ENCODE results near the gene ARHGAP26.
"Not testable (repeated sequence)": the region's sequence is repeated elsewhere in the genome, so short reads cannot be mapped to it uniquely, and the experiment has no call there.

The ARHGAP26 gene

GRCh38 chr5:142958944-142959682 is 188.9 kb downstream of the ARHGAP26 start:
- Histone ChIP-seq H3K27ac (no peak overlapping the region), H3K4me3 (no peak overlapping the region)

GRCh38 chr5:142959683-142960657 is 189.8 kb downstream of the ARHGAP26 start:
- Histone ChIP-seq H3K27ac (no peak overlapping the region), H3K4me3 (no peak overlapping the region)

- no peak overlapping the region for H3K4me3 ChIP-seq
Measured at GRCh38 chr5:142961440-142962173, 191.4 kb downstream of the ARHGAP26 start.

GRCh38 chr5:142962174-142962533 is 192.0 kb downstream of the ARHGAP26 start:
- Histone ChIP-seq H3K27ac (no peak overlapping the region), H3K4me3 (no peak overlapping the region)

More at GRCh38 chr5:142961440-142962173, 191.4 kb downstream of the ARHGAP26 start:
- no peak overlapping the region for H3K27ac ChIP-seq

GRCh38 chr5:142965258-142966120 is 195.3 kb downstream of the ARHGAP26 start:
- not testable (repeated sequence) for H3K27ac ChIP-seq, H3K4me3 ChIP-seq

- Histone ChIP-seq H3K27ac (no peak overlapping the region), H3K4me3 (no peak overlapping the region)
Measured at GRCh38 chr5:142966121-142966420, 195.9 kb downstream of the ARHGAP26 start.

- H3K4me3 ChIP-seq = no peak overlapping the region
- H3K27ac ChIP-seq = no peak overlapping the region
Measured at GRCh38 chr5:142969186-142969585, 199.0 kb downstream of the ARHGAP26 start.

- no peak overlapping the region for H3K27ac ChIP-seq
- H3K4me3 ChIP-seq = no peak overlapping the region
Measured at GRCh38 chr5:142969624-142970439, 199.7 kb downstream of the ARHGAP26 start.

GRCh38 chr5:142970440-142971030 is 200.4 kb downstream of the ARHGAP26 start:
- Histone ChIP-seq H3K27ac (peak overlapping the region in 1 of 21 experiments; percentile 19), H3K4me3 (no peak overlapping the region)

- Histone ChIP-seq H3K27ac (peak overlapping the region in 1 of 21 experiments; percentile 19), H3K4me3 (no peak overlapping the region)
Measured at GRCh38 chr5:142971303-142972013, 201.3 kb downstream of the ARHGAP26 start.

- H3K27ac ChIP-seq = peak overlapping the region in 1 of 21 experiments; percentile 19
- H3K4me3 ChIP-seq = no peak overlapping the region
Measured at GRCh38 chr5:142972064-142972570, 201.9 kb downstream of the ARHGAP26 start.

GRCh38 chr5:142973932-142974331 is 203.8 kb downstream of the ARHGAP26 start:
- H3K27ac ChIP-seq = no peak overlapping the region
- H3K4me3 ChIP-seq = no peak overlapping the region

GRCh38 chr5:142974409-142974808 is 204.2 kb downstream of the ARHGAP26 start:
- no peak overlapping the region for H3K4me3 ChIP-seq
- no peak overlapping the region for H3K27ac ChIP-seq

GRCh38 chr5:142976861-142977260 is 206.7 kb downstream of the ARHGAP26 start:
- Histone ChIP-seq H3K27ac (peak overlapping the region in 5 of 21 experiments; percentile 17 to 77 (median 54)), H3K4me3 (no peak overlapping the region)

- no peak overlapping the region for H3K4me3 ChIP-seq
- H3K27ac ChIP-seq = peak overlapping the region in 12 of 21 experiments; percentile 17 to 77 (median 44)
Measured at GRCh38 chr5:142977363-142978051, 207.3 kb downstream of the ARHGAP26 start.

- Histone ChIP-seq H3K4me3 (no peak overlapping the region), H3K27ac (peak overlapping the region in 12 of 21 experiments; percentile 17 to 77 (median 44))
Measured at GRCh38 chr5:142978252-142978651, 208.1 kb downstream of the ARHGAP26 start.

GRCh38 chr5:142978726-142979125 is 208.5 kb downstream of the ARHGAP26 start:
- peak overlapping the region in 2 of 21 experiments; percentile 76 to 77 for H3K27ac ChIP-seq
- H3K4me3 ChIP-seq = no peak overlapping the region
